ENCODE data around the gene ANTKMT. TPM values are rescaled to one million over a fixed set of nuclear protein-coding genes. Genes with fewer than 3 reads are reported as not detected.
A peak's percentile ranks its signal among the peaks of the same experiment; 100 is the strongest.

The ANTKMT gene
- total and polyA plus RNA-seq, 8 donors: 7.7 to 52.9 (median 14.1) TPM

DNA sequence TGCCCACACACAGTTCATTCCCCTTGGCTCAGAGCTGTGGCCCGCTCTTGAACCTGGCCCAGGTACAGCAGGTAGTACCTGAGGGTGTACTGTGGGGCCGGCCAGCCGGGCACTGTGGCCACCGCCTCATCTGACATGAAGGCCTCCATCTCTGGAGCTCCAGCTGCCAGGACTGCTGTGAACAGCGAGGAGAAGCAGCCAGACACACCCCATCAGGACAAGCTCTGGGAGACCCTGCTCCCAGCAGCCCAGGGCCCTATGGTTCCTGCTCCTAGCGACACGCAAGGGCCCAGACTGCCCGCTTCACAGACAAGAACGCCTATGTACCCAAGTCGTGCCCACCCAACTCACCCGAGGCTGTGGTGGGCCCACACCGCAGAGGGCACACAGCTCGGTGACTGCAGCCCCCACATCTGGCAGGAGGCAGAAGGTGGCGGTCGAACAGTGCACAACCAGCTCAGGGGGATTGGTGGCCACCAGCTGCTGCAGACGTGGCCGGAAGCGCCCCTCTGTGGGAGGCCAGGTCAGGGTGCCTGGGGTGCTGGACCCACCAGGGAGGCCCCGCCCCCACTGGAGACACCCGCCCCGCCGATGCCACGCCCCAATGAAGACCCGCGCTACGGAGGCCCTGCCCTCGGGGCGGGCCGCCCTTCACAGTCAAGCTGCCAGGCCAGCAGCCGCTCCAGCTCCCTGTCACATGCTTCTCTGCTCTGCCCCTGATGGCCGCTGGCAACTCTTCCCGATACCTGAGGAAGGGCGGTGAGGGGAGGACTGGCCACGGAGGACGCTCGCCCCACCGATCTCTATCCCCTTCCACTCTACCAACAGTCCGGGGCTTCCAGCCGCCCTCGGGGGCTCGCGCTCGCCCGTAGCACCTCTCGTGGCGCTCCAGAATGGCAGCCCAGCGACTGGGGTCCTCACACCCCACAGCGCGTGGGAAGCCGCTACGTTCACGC, 41.8 kb upstream of the ANTKMT start:
- intact Hi-C loops (cut with DNase I): no loop called here
- peaks cover 0 to 30% of the 10 kb centered on the region in 2 donors for H3K36me3 ChIP-seq
- TF ChIP-seq, protein P1, sequence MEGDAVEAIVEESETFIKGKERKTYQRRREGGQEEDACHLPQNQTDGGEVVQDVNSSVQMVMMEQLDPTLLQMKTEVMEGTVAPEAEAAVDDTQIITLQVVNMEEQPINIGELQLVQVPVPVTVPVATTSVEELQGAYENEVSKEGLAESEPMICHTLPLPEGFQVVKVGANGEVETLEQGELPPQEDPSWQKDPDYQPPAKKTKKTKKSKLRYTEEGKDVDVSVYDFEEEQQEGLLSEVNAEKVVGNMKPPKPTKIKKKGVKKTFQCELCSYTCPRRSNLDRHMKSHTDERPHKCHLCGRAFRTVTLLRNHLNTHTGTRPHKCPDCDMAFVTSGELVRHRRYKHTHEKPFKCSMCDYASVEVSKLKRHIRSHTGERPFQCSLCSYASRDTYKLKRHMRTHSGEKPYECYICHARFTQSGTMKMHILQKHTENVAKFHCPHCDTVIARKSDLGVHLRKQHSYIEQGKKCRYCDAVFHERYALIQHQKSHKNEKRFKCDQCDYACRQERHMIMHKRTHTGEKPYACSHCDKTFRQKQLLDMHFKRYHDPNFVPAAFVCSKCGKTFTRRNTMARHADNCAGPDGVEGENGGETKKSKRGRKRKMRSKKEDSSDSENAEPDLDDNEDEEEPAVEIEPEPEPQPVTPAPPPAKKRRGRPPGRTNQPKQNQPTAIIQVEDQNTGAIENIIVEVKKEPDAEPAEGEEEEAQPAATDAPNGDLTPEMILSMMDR (IDR thresholded peaks at IDR 0.05): no peak
- peak overlapping the region; percentile 65 to 67 for H3K27ac ChIP-seq
- DNase-seq (peak in 3 of 4 donors; percentile 80 to 89 (median 80)), ATAC-seq (peak; percentile 25)
- H3K4me3 ChIP-seq: peak overlapping the region; percentile 34 to 70
- H3K4me1 ChIP-seq: peaks cover 30 to 68% of the 10 kb centered on the region in 2 donors
- no peaks in the 10 kb centered on the region for H3K9me3 ChIP-seq
- H3K27me3 ChIP-seq: peaks cover 0 to 33% of the 10 kb centered on the region in 2 donors

DNA sequence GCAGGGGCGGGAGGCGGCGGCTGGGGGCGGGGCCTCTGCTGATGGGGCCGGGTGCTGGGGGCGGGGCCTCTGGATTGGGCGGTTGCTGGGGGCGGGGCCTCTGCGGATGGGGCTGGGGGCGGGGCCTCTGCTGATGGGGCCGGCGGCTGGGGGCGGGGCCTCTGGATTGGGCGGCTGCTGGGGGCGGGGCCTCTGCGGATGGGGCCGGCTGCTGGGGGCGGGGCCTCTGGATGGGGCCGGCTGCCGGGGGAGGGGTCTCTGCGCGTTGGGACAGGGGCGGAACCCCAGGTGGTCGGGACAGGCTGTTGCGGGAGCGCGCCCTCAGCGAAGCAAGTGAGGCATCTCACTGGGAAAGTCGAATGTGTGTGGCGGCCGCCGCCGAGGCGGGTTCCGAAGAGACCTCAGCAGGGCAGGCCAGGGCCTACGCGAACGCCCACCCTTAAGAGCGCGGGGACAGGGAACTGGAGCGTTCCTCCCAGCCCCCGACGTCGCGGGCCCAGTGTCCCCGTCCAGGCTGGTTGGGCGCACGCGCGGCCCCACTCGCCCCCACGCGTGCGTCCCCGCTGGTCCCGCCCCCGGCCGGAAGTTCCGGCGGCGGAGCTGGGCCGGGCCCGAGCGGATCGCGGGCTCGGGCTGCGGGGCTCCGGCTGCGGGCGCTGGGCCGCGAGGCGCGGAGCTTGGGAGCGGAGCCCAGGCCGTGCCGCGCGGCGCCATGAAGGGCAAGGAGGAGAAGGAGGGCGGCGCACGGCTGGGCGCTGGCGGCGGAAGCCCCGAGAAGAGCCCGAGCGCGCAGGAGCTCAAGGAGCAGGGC, 40.9 kb upstream of the ANTKMT start, which contains the start of gene STUB1:
TSS of gene STUB1 (plus strand) at position 597 of the 811 bp plus-strand sequence. CDS start at position 713, 116 bp downstream.
- DNase-seq (peak; percentile 80 to 94 (median 88)), ATAC-seq (peak; percentile 80)
- Histone ChIP-seq H3K4me1 (peaks cover 33 to 65% of the 10 kb centered on the region in 2 donors), H3K27me3 (peaks cover 0 to 26% of the 10 kb centered on the region in 2 donors), H3K27ac (peak within 1 kb of the TSS; percentile 80 to 91), H3K4me3 (peak within 1 kb of the TSS; percentile 62 to 70), H3K36me3 (peaks cover 0 to 25% of the 10 kb centered on the region in 2 donors), H3K9me3 (no peaks in the 10 kb centered on the region)
- TF ChIP-seq, protein P1 (IDR thresholded peaks at IDR 0.05): no peak
- intact Hi-C loops (cut with DNase I): no loop called here

DNA sequence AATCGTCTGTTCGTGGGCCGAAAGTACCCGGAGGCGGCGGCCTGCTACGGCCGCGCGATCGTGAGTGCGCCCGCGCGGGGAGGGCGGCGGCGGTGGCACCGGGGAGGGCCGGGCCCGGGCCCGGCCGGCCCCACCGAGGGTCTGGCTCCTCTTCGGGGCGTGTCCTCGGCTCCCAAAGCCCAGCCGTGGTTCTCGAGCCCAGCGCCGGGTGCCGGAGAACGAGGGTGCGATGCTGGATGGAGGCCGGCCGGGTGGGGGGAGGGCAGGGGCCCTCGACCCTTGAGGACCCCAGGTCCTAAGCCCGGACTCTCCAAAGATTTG, 40.4 kb upstream of the ANTKMT start:
- peaks cover 30 to 64% of the 10 kb centered on the region in 2 donors for H3K4me1 ChIP-seq
- H3K9me3 ChIP-seq: no peaks in the 10 kb centered on the region
- intact Hi-C loops (cut with DNase I): no loop called here

DNA sequence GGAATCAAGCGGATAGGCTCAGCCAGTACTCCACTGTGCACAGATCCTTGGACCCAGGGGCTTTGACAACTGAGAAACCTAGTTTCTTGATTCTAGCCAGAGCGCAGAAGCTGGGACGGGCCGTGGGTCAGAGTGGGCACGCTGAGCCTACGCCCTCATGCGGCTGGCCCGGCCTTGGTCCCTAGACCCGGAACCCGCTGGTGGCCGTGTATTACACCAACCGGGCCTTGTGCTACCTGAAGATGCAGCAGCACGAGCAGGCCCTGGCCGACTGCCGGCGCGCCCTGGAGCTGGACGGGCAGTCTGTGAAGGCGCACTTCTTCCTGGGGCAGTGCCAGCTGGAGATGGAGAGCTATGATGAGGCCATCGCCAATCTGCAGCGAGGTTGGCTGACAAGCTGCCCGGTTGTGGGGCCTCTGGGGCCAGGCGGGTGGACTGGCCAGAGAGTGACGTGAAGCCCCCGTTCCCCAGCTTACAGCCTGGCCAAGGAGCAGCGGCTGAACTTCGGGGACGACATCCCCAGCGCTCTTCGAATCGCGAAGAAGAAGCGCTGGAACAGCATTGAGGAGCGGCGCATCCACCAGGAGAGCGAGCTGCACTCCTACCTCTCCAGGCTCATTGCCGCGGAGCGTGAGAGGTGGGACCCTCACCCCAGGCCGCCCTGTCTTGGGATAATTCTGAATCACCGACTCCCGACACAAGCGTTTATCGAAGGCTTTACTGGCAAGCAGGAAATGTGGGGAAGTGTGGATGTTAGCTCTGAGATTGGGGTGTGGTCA, 39.8 kb upstream of the ANTKMT start:
- Histone ChIP-seq H3K27me3 (peaks cover 0 to 15% of the 10 kb centered on the region in 2 donors), H3K27ac (peak overlapping the region; percentile 80 to 91), H3K4me3 (peak overlapping the region; percentile 62 to 70), H3K4me1 (peaks cover 30 to 68% of the 10 kb centered on the region in 2 donors), H3K9me3 (no peaks in the 10 kb centered on the region), H3K36me3 (peaks cover 0 to 35% of the 10 kb centered on the region in 2 donors)
- intact Hi-C loops (cut with DNase I): no loop called here
- TF ChIP-seq, protein P1 (IDR thresholded peaks at IDR 0.05): no peak
- ATAC-seq (no peak), DNase-seq (peak in 1 of 4 donors; percentile 56)

More for the DNA sequence above, 40.4 kb upstream of the ANTKMT start:
- H3K27ac ChIP-seq: peak overlapping the region; percentile 80 to 91
- H3K4me3 ChIP-seq: peak overlapping the region; percentile 62 to 70
- peaks cover 0 to 21% of the 10 kb centered on the region in 2 donors for H3K27me3 ChIP-seq
- no peak for ATAC-seq
- TF ChIP-seq, protein P1 (IDR thresholded peaks at IDR 0.05): no peak
- DNase-seq: no peak
- peaks cover 0 to 31% of the 10 kb centered on the region in 2 donors for H3K36me3 ChIP-seq

Data from left lung (tissue), 10 donors.